A549 (cell line): Measurements from ENCODE around the gene HTRA1.

Experiments
- CTCF ChIP-seq: fragments of >200 bp; sonication (Bioruptor Twin); formaldehyde crosslinking; IDR thresholded peaks from 3 replicates; pipeline ENCODE4 v1.5.1; 2016
- E2F6 ChIP-seq: IDR thresholded peaks from 2 replicates; pipeline ENCODE4 v1.6.1; 2012; ENCODE audit warnings: low read depth, borderline replicate concordance
- MYC ChIP-seq: IDR thresholded peaks from 2 replicates; pipeline ENCODE4 v1.6.1; 2012; ENCODE audit warnings: mild to moderate bottlenecking, inconsistent platforms, low read length, improper control_type of control experiment, borderline replicate concordance
- PBX3 ChIP-seq: IDR thresholded peaks from 2 replicates; pipeline ENCODE4 v1.6.1; 2012

GRCh38 chr10:122468926-122469781 is 7.8 kb downstream of the HTRA1 start:
- TF ChIP-seq MYC (0 out of 2 replicates have a peak, but pooled peaks have one; percentile 22), CTCF (peak; percentile 29; the same call in 2 of the 3 replicates), PBX3 (no peak), E2F6 (no peak)
